H9 (cell line): Measurements from ENCODE around the gene PNMA6E. TPM values are rescaled to one million over a fixed set of nuclear protein-coding genes. Genes with fewer than 3 reads are reported as not detected.

ENCODE experiments used
- DNase-seq: peaks from one replicate; pipeline ENCODE4 v3.0.0-alpha.2; 2017
- H2AFZ ChIP-seq: one replicate; pipeline ENCODE4 v1.6.1; 2013; ENCODE audit warnings: mild to moderate bottlenecking, low read length, control low read depth, moderate library complexity
- H2AK5ac ChIP-seq: 2 replicates; pipeline ENCODE4 v1.6.1; 2013; ENCODE audit warnings: low read length, control low read depth, mixed read lengths; ENCODE audit not compliant: insufficient read length
- H2BK120ac ChIP-seq: one replicate; pipeline ENCODE4 v1.6.1; 2013; ENCODE audit warnings: low read depth, mild to moderate bottlenecking, low read length, control low read depth, inconsistent platforms; ENCODE audit not compliant: poor library complexity, severe bottlenecking
- H2BK12ac ChIP-seq: 2 replicates; pipeline ENCODE4 v1.6.1; 2013; ENCODE audit warnings: low read length, control low read depth, mixed read lengths, low read depth; ENCODE audit not compliant: insufficient read length
- H2BK15ac ChIP-seq: 2 replicates; pipeline ENCODE4 v1.6.1; 2013; ENCODE audit warnings: low read depth, low read length, control low read depth
- H2BK20ac ChIP-seq: one replicate; pipeline ENCODE4 v1.6.1; 2013; ENCODE audit warnings: low read depth, mild to moderate bottlenecking, low read length, control low read depth, inconsistent platforms; ENCODE audit not compliant: poor library complexity, severe bottlenecking
- H2BK5ac ChIP-seq: 2 replicates; pipeline ENCODE4 v1.6.1; 2013; ENCODE audit warnings: low read length, control low read depth, mixed read lengths; ENCODE audit not compliant: insufficient read length
- H3K14ac ChIP-seq: 2 replicates; pipeline ENCODE4 v1.6.1; 2013; ENCODE audit warnings: low read length, control low read depth; ENCODE audit not compliant: insufficient read depth
- H3K18ac ChIP-seq: 2 replicates; pipeline ENCODE4 v1.6.1; 2013; ENCODE audit warnings: low read depth, mild to moderate bottlenecking, mixed read lengths, low read length, control low read depth; ENCODE audit not compliant: insufficient read length
- H3K23ac ChIP-seq: 2 replicates; pipeline ENCODE4 v1.6.1; 2013; ENCODE audit warnings: low read length, control low read depth, mixed read lengths, low read depth; ENCODE audit not compliant: insufficient read length
- H3K23me2 ChIP-seq: 2 replicates; pipeline ENCODE4 v1.6.1; 2013; ENCODE audit warnings: low read depth, mild to moderate bottlenecking, mixed read lengths, low read length, control low read depth; ENCODE audit not compliant: insufficient read length, poor library complexity, severe bottlenecking
- H3K27ac ChIP-seq: 2 replicates; pipeline ENCODE4 v1.5.1; 2013; ENCODE audit warnings: low read length, control low read depth, mixed read lengths, low read depth; ENCODE audit not compliant: insufficient read length
- H3K27me3 ChIP-seq: 2 replicates; pipeline ENCODE4 v1.6.1; 2013; ENCODE audit warnings: low read length, control low read depth, inconsistent platforms; ENCODE audit not compliant: insufficient read depth
- H3K4ac ChIP-seq: 2 replicates; pipeline ENCODE4 v1.6.1; 2013; ENCODE audit warnings: low read depth, mild to moderate bottlenecking, control low read depth, inconsistent platforms, low read length, moderate library complexity
- H3K4me1 ChIP-seq: 2 replicates; pipeline ENCODE4 v1.6.1; 2013; ENCODE audit warnings: low read length, control low read depth, inconsistent platforms; ENCODE audit not compliant: insufficient read depth
- H3K4me2 ChIP-seq: 2 replicates; pipeline ENCODE4 v1.6.1; 2013; ENCODE audit warnings: low read length, control low read depth, mixed read lengths; ENCODE audit not compliant: insufficient read length, insufficient read depth
- H3K56ac ChIP-seq: 2 replicates; pipeline ENCODE4 v1.6.1; 2013; ENCODE audit warnings: low read depth, mild to moderate bottlenecking, mixed read lengths, low read length, control low read depth; ENCODE audit not compliant: insufficient read length
- H3K79me1 ChIP-seq: 2 replicates; pipeline ENCODE4 v1.6.1; 2013; ENCODE audit warnings: low read depth, mild to moderate bottlenecking, moderate library complexity, low read length, control low read depth, inconsistent platforms; ENCODE audit not compliant: insufficient read depth, poor library complexity, severe bottlenecking
- H3K79me2 ChIP-seq: 2 replicates; pipeline ENCODE4 v1.6.1; 2013; ENCODE audit warnings: low read length, control low read depth, inconsistent platforms; ENCODE audit not compliant: insufficient read depth
- H3K9ac ChIP-seq: 2 replicates; pipeline ENCODE4 v1.6.1; 2013; ENCODE audit warnings: low read length, control low read depth, mixed read lengths; ENCODE audit not compliant: insufficient read length; ENCODE audit errors: extremely low read depth
- H3K9me3 ChIP-seq: one replicate; pipeline ENCODE4 v1.6.1; 2013; ENCODE audit warnings: low read depth, low read length, inconsistent platforms; ENCODE audit not compliant: control insufficient read depth
- H3T11ph ChIP-seq: one replicate; pipeline ENCODE4 v1.6.1; 2013; ENCODE audit warnings: mild to moderate bottlenecking, low read length, control low read depth, inconsistent platforms
- H4K20me1 ChIP-seq: one replicate; pipeline ENCODE4 v1.6.1; 2013; ENCODE audit not compliant: control insufficient read depth, insufficient read length, insufficient read depth
- H4K5ac ChIP-seq: 2 replicates; pipeline ENCODE4 v1.6.1; 2013; ENCODE audit warnings: low read depth, mild to moderate bottlenecking, mixed read lengths, low read length, control low read depth; ENCODE audit not compliant: insufficient read length
- H4K8ac ChIP-seq: replicated peaks from 2 replicates; pipeline ENCODE4 v1.6.1; 2013; ENCODE audit warnings: low read length, control low read depth, mixed read lengths, low read depth; ENCODE audit not compliant: insufficient read length
- H4K91ac ChIP-seq: 2 replicates; pipeline ENCODE4 v1.6.1; 2013; ENCODE audit warnings: low read depth, mild to moderate bottlenecking, moderate library complexity, mixed read lengths, low read length, control low read depth; ENCODE audit not compliant: insufficient read length
- H3K27ac Mint-ChIP-seq, 3 experiments: 2 replicates in 2 of 3; 3 replicates in 1 of 3; pipeline ENCODE4 v1.8.0; 2020 to 2021; ENCODE audit warnings: mixed read lengths in 3 of 3, mild to moderate bottlenecking in 1 of 3, moderate library complexity in 1 of 3
- H3K27me3 Mint-ChIP-seq: 2 replicates; pipeline ENCODE4 v1.8.0; 2021; ENCODE audit warnings: low read depth, mild to moderate bottlenecking, moderate library complexity, mixed read lengths
- H3K36me3 Mint-ChIP-seq, 3 experiments: 2 replicates in 2 of 3; 3 replicates in 1 of 3; pipeline ENCODE4 v1.8.0; 2020 to 2021; ENCODE audit warnings: low read depth in 3 of 3, mixed read lengths in 3 of 3; ENCODE audit not compliant: insufficient read depth in 1 of 3
- H3K4me1 Mint-ChIP-seq, 2 experiments: 2 replicates each; pipeline ENCODE4 v1.8.0; 2020; ENCODE audit warnings: mixed read lengths in 2 of 2
- H3K4me3 Mint-ChIP-seq, 2 experiments: 2 replicates in 1 of 2; 3 replicates in 1 of 2; pipeline ENCODE4 v1.8.0; 2020 to 2021; ENCODE audit warnings: mild to moderate bottlenecking in 2 of 2, mixed read lengths in 2 of 2, moderate library complexity in 1 of 2
- H3K9me3 Mint-ChIP-seq, 2 experiments: 2 replicates in 1 of 2; 3 replicates in 1 of 2; pipeline ENCODE4 v1.8.0; 2020; ENCODE audit warnings: mild to moderate bottlenecking in 2 of 2, mixed read lengths in 2 of 2, moderate library complexity in 1 of 2
- CTCF ChIP-seq: fragments of 200-600 bp; sonication (generic); conservative IDR thresholded peaks from 3 replicates; pipeline ENCODE4 v1.8.0; 2021; ENCODE audit warnings: antibody characterized with exemption, mild to moderate bottlenecking
- WGBS: extraction: QIAGEN DNeasy Blood & Tissue Kit; methylation state at CpG from one replicate; pipeline ENCODE4 v1.1.7; 2013; ENCODE audit warnings: missing lambda C conversion rate, low lambda C conversion rate, mixed read lengths; ENCODE audit not compliant: insufficient read length; ENCODE audit errors: extremely low coverage; 5-methylcytosine and 5-hydroxymethylcytosine counted together
- total RNA-seq: library from RNA; stranded (reverse); gene quantifications from 2 replicates; pipeline ENCODE4 v1.2.1, GENCODE V29; 2021

Gene PNMA6E
- total RNA-seq, 1 experiment from 2014 or later, result not detected

DNA sequence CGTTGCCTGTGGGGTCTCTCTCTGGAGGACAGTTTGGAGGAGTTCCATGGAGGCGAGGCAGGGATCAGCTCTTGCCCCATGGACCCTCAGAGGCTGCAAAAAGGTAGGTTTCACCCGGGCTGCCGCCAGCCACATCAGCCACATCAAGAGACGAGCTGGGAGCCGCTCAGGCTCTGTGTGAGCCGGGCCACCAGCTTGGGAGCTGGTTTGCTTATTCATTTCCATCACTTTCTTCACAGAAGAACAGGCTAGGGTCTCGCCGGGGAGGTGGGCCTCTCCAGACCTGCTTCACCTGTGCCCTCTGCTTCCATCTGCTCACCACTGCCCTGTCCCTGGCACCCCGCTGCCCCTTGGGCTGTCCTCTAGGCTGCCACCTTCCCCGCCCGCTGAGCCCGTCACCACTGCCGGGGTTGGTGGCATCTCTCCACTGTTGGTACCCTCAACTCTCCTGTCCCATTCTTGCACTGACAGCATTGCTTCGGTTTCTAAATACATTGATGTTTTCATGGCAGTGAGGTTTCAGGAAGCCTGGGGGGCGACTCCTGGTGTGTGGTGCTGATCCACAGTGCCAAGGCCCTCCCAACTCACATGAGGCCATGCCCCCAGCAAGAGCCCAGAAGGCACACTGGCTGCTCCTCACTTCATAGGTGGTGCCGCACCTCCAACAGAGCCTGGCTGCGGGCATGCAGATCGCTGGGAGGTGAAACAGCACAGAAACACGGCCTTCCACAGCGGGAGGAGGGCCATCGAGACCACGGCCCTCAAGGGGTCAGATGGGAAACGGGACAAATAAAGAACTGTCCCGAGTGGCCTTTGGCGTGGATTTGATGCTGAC, 49.2 kb upstream of the PNMA6E start:
- no peak for DNase-seq
- Histone ChIP-seq H3K18ac (no peak overlapping the region), H4K5ac (no peak overlapping the region), H4K8ac (no peak overlapping the region), H3K79me2 (no peaks in the 10 kb centered on the region), H3K9me3 (peaks cover 32% of the 10 kb centered on the region), H2AFZ (no peak overlapping the region), H3K27ac (no peak overlapping the region), H3K27me3 (no peaks in the 10 kb centered on the region), H2BK20ac (no peak overlapping the region), H4K91ac (no peak overlapping the region), H2BK5ac (no peak overlapping the region), H3K14ac (no peak overlapping the region), H2AK5ac (no peak overlapping the region), H3K9ac (no peak overlapping the region), H3K4me1 (no peaks in the 10 kb centered on the region), H3K56ac (no peak overlapping the region), H2BK15ac (no peak overlapping the region), H4K20me1 (no peaks in the 10 kb centered on the region), H3T11ph (no peak overlapping the region), H3K79me1 (no peaks in the 10 kb centered on the region), H3K4ac (no peak overlapping the region), H3K4me2 (no peak overlapping the region), H3K23ac (no peak overlapping the region), H2BK12ac (no peak overlapping the region), H2BK120ac (no peak overlapping the region), H3K23me2 (no peaks in the 10 kb centered on the region)
- Mint-ChIP-seq H3K4me1 (no peaks in the 10 kb centered on the region), H3K4me3 (no peak overlapping the region), H3K27me3 (no peaks in the 10 kb centered on the region), H3K9me3 (peaks cover 58 to 71% of the 10 kb centered on the region in 2 experiments), H3K36me3 (peaks cover 15 to 33% (median 24%) of the 10 kb centered on the region in 3 experiments; a peak in 5 of 7 replicates), H3K27ac (no peak overlapping the region)
- WGBS, result no CpG with 5 or more reads among the region's 26 CpGs
- no peak for TF ChIP-seq CTCF
